GM19099 (cell line): ENCODE measurements around the gene ROBO1.

ENCODE experiments used
- POLR2A ChIP-seq: IDR thresholded peaks from 3 replicates; pipeline ENCODE4 v1.6.1; 2011; ENCODE audit warnings: low read depth; ENCODE audit not compliant: insufficient read length; ENCODE audit errors: extremely low read depth

ROBO1 gene

GRCh38 chr3:78668302-78668701, 1099.5 kb downstream of the ROBO1 start:
- TF ChIP-seq POLR2A = no peak

- no peak for TF ChIP-seq POLR2A
These were observed 1101.4 kb downstream of the ROBO1 start for GRCh38 chr3:78666470-78666800.

GRCh38 chr3:78665776-78666469, 1101.9 kb downstream of the ROBO1 start:
- TF ChIP-seq POLR2A = no peak

- no peak for TF ChIP-seq POLR2A
These were observed 1102.7 kb downstream of the ROBO1 start for GRCh38 chr3:78665101-78665500.

GRCh38 chr3:78660957-78661356, 1106.8 kb downstream of the ROBO1 start:
- no peak for TF ChIP-seq POLR2A

- no peak for TF ChIP-seq POLR2A
These were observed 1108.3 kb downstream of the ROBO1 start for GRCh38 chr3:78659386-78659987.

GRCh38 chr3:78647726-78648125, 1120.1 kb downstream of the ROBO1 start:
- no peak for TF ChIP-seq POLR2A

GRCh38 chr3:78645628-78646310, 1122.0 kb downstream of the ROBO1 start:
- no peak for TF ChIP-seq POLR2A

GRCh38 chr3:78644847-78645246, 1123.0 kb downstream of the ROBO1 start:
- TF ChIP-seq POLR2A = no peak

- TF ChIP-seq POLR2A = no peak
These were observed 1125.4 kb downstream of the ROBO1 start for GRCh38 chr3:78642226-78643035.

- TF ChIP-seq POLR2A = no peak
These were observed 1126.1 kb downstream of the ROBO1 start for GRCh38 chr3:78641703-78642102.

GRCh38 chr3:78634316-78634715, 1133.5 kb downstream of the ROBO1 start:
- TF ChIP-seq POLR2A = no peak

- no peak for TF ChIP-seq POLR2A
These were observed 1134.2 kb downstream of the ROBO1 start for GRCh38 chr3:78633626-78634025.

- TF ChIP-seq POLR2A = no peak
These were observed 1134.8 kb downstream of the ROBO1 start for GRCh38 chr3:78632925-78633553.

- TF ChIP-seq POLR2A = no peak
These were observed 1138.3 kb downstream of the ROBO1 start for GRCh38 chr3:78629544-78629943.

GRCh38 chr3:78621061-78621716, 1146.6 kb downstream of the ROBO1 start:
- TF ChIP-seq POLR2A = no peak
